HepG2 (cell line): ENCODE data around the gene VPS54. TPM values are rescaled to one million over a fixed set of nuclear protein-coding genes. Genes with fewer than 3 reads are reported as not detected.
A peak's percentile ranks its signal among the peaks of the same experiment; 100 is the strongest.

ENCODE experiments used
- ARNTL ChIP-seq: sonication (generic); formaldehyde crosslinking; IDR thresholded peaks from 2 replicates; pipeline ENCODE4 v1.4.0; 2020; ENCODE audit warnings: mild to moderate bottlenecking, missing genetic modification reagents
- DPF2 ChIP-seq: sonication (generic); formaldehyde crosslinking; IDR thresholded peaks from 2 replicates; pipeline ENCODE4 v1.4.0; 2020; ENCODE audit warnings: mild to moderate bottlenecking, low read depth, missing genetic modification reagents, borderline replicate concordance
- ELF1 ChIP-seq: sonication (generic); formaldehyde crosslinking; IDR thresholded peaks from 2 replicates; pipeline ENCODE4 v1.4.0; 2020; ENCODE audit warnings: missing genetic modification reagents
- ETV5 ChIP-seq: IDR thresholded peaks from 2 replicates; pipeline ENCODE4 v1.6.1; 2018; ENCODE audit warnings: missing biosample characterization, missing genetic modification reagents, inconsistent platforms, borderline replicate concordance
- MXD4 ChIP-seq: IDR thresholded peaks from 2 replicates; pipeline ENCODE4 v1.6.1; 2016; ENCODE audit warnings: mild to moderate bottlenecking, missing biosample characterization, missing genetic modification reagents
- RELA ChIP-seq: sonication (generic); formaldehyde crosslinking; IDR thresholded peaks from 2 replicates; pipeline ENCODE4 v1.4.0; 2020; ENCODE audit warnings: missing genetic modification reagents
- ZFP1 ChIP-seq: IDR thresholded peaks from 2 replicates; pipeline ENCODE4 v1.6.1; 2016
- ZNF230 ChIP-seq: sonication (generic); formaldehyde crosslinking; IDR thresholded peaks from 2 replicates; pipeline ENCODE4 v1.4.0; 2020; ENCODE audit warnings: mild to moderate bottlenecking, missing genetic modification reagents
- ZNF331 ChIP-seq: sonication (generic); formaldehyde crosslinking; IDR thresholded peaks from 2 replicates; pipeline ENCODE4 v1.4.0; 2020; ENCODE audit warnings: missing genetic modification reagents
- ZNF350 ChIP-seq: sonication (generic); formaldehyde crosslinking; IDR thresholded peaks from 2 replicates; pipeline ENCODE4 v1.4.0; 2020; ENCODE audit warnings: mild to moderate bottlenecking, low read depth, missing genetic modification reagents, borderline replicate concordance
- polyA plus RNA-seq, 8 experiments: library from polyadenylated mRNA; depleted of rRNA in 3 of 8; stranded (reverse) in 7 of 8; unstranded in 1 of 8; fragments of >200 nt; fragmentation: Illumina TruSeq in 4 of 8; extraction: Trizol in 4 of 8; gene quantifications; 2 replicates each; pipeline versions ENCODE4 v1.2.1 to v1.2.3, GENCODE V29; 2011 to 2016; ENCODE audit warnings: low read depth in 4 of 8, missing spikeins in 1 of 8, mixed read lengths in 1 of 8; ENCODE audit not compliant: insufficient read depth in 1 of 8
- total RNA-seq, 5 experiments: library from RNA; depleted of rRNA; stranded (reverse); fragments of >200 nt; fragmentation: Illumina TruSeq; extraction: Trizol; gene quantifications; 2 replicates each; pipeline ENCODE4 v1.2.3, GENCODE V29; 2016; ENCODE audit warnings: low read depth in 1 of 5
- TF ChIP-seq, protein P1 (sequence below): sonication (generic); formaldehyde crosslinking; IDR thresholded peaks from 2 replicates; pipeline ENCODE4 v1.4.0; 2020; ENCODE audit warnings: missing genetic modification reagents, mild to moderate bottlenecking, borderline replicate concordance
- TF ChIP-seq, protein P2 (sequence below): sonication (generic); formaldehyde crosslinking; IDR thresholded peaks from 2 replicates; pipeline ENCODE4 v1.5.1; 2020; ENCODE audit warnings: mild to moderate bottlenecking, missing genetic modification reagents, moderate library complexity
- TF ChIP-seq, protein P3 (sequence below): sonication (generic); formaldehyde crosslinking; IDR thresholded peaks from 2 replicates; pipeline ENCODE4 v1.8.0; 2022; ENCODE audit warnings: missing genetic modification reagents, mild to moderate bottlenecking, borderline replicate concordance
- TF ChIP-seq, protein P4 (sequence below): sonication (generic); formaldehyde crosslinking; IDR thresholded peaks from 2 replicates; pipeline ENCODE4 v1.5.0; 2020; ENCODE audit warnings: mild to moderate bottlenecking, missing genetic modification reagents, borderline replicate concordance

The VPS54 gene
- total and polyA plus RNA-seq, 2 of the 13 experiments (the other 11 are each of a cell fraction or from before 2014, with no cell fraction given) = 64.7 to 77.5 TPM

DNA sequence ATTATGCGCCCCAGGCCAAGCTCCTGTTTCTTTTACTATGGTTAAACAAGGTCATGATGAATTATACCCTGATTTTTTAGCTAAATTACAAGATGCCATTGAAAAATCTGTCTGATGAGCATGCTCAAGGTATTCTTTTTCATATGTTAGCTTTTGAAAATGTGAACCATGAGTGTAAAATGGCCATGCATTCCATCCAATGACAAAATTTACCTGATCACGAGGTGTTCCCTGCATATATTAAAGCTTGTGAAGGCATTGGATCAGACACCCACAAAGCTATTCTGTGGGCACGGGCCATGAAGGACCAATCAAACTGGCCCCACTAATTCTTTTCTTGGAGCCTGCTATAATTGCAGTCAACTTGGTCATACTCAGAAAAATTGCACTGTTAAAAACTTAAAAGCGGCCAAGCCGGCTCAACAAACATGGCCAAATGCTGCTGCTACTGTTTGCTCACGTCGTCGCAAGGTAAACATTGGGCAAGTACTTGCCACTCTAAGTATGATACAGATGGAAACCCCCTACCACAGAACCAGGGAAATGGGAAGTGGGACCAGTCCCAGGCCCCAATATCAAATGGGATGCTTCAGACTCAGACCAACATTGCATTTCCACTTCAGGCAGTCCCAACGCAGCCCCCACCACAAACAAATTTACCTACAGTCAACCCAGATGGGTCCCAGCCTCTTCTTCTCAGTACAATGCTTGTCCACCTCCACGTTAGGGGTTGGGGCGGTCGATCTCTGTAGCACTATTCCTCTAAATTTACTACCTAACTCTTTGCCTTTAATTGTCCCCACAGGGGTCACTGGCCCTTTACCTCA is 27.8 kb downstream of the VPS54 start (continued):
- TF ChIP-seq, protein P1, sequence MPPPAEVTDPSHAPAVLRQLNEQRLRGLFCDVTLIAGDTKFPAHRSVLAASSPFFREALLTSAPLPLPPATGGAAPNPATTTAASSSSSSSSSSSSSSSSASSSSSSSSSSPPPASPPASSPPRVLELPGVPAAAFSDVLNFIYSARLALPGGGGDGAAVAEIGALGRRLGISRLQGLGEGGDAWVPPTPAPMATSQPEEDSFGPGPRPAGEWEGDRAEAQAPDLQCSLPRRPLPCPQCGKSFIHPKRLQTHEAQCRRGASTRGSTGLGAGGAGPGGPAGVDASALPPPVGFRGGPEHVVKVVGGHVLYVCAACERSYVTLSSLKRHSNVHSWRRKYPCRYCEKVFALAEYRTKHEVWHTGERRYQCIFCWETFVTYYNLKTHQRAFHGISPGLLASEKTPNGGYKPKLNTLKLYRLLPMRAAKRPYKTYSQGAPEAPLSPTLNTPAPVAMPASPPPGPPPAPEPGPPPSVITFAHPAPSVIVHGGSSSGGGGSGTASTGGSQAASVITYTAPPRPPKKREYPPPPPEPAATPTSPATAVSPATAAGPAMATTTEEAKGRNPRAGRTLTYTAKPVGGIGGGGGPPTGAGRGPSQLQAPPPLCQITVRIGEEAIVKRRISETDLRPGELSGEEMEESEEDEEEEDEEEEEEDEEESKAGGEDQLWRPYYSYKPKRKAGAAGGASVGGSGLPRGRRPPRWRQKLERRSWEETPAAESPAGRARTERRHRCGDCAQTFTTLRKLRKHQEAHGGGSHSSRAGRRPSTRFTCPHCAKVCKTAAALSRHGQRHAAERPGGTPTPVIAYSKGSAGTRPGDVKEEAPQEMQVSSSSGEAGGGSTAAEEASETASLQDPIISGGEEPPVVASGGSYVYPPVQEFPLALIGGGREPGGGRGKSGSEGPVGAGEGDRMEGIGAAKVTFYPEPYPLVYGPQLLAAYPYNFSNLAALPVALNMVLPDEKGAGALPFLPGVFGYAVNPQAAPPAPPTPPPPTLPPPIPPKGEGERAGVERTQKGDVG (CRISPR knock-in tag) = peak; percentile 52
- TF ChIP-seq ETV5 (CRISPR knock-in tag) (peak; percentile 89), RELA (CRISPR knock-in tag) (peak; percentile 95), ZNF350 (CRISPR knock-in tag) (peak; percentile 49; the same call in 1 of the 2 replicates), MXD4 (0 out of 2 replicates have a peak, but pooled peaks have one; percentile 29), DPF2 (CRISPR knock-in tag) (peak; percentile 88), ELF1 (CRISPR knock-in tag) (peak; percentile 56; the same call in 1 of the 2 replicates), ZNF331 (CRISPR knock-in tag) (peak; percentile 89; the same call in 1 of the 2 replicates), ZFP1 (CRISPR knock-in tag) (peak; percentile 78; the same call in 1 of the 2 replicates), ARNTL (CRISPR knock-in tag) (0 out of 2 replicates have a peak, but pooled peaks have one; percentile 59), ZNF230 (CRISPR knock-in tag) (peak; percentile 67; the same call in 1 of the 2 replicates)
- TF ChIP-seq, protein P2, sequence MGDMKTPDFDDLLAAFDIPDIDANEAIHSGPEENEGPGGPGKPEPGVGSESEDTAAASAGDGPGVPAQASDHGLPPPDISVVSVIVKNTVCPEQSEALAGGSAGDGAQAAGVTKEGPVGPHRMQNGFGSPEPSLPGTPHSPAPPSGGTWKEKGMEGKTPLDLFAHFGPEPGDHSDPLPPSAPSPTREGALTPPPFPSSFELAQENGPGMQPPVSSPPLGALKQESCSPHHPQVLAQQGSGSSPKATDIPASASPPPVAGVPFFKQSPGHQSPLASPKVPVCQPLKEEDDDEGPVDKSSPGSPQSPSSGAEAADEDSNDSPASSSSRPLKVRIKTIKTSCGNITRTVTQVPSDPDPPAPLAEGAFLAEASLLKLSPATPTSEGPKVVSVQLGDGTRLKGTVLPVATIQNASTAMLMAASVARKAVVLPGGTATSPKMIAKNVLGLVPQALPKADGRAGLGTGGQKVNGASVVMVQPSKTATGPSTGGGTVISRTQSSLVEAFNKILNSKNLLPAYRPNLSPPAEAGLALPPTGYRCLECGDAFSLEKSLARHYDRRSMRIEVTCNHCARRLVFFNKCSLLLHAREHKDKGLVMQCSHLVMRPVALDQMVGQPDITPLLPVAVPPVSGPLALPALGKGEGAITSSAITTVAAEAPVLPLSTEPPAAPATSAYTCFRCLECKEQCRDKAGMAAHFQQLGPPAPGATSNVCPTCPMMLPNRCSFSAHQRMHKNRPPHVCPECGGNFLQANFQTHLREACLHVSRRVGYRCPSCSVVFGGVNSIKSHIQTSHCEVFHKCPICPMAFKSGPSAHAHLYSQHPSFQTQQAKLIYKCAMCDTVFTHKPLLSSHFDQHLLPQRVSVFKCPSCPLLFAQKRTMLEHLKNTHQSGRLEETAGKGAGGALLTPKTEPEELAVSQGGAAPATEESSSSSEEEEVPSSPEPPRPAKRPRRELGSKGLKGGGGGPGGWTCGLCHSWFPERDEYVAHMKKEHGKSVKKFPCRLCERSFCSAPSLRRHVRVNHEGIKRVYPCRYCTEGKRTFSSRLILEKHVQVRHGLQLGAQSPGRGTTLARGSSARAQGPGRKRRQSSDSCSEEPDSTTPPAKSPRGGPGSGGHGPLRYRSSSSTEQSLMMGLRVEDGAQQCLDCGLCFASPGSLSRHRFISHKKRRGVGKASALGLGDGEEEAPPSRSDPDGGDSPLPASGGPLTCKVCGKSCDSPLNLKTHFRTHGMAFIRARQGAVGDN = peak; percentile 21; the same call in 1 of the 2 replicates
- TF ChIP-seq, protein P3, sequence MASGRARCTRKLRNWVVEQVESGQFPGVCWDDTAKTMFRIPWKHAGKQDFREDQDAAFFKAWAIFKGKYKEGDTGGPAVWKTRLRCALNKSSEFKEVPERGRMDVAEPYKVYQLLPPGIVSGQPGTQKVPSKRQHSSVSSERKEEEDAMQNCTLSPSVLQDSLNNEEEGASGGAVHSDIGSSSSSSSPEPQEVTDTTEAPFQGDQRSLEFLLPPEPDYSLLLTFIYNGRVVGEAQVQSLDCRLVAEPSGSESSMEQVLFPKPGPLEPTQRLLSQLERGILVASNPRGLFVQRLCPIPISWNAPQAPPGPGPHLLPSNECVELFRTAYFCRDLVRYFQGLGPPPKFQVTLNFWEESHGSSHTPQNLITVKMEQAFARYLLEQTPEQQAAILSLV = 0 out of 2 replicates have a peak, but pooled peaks have one; percentile 27
- TF ChIP-seq, protein P4, sequence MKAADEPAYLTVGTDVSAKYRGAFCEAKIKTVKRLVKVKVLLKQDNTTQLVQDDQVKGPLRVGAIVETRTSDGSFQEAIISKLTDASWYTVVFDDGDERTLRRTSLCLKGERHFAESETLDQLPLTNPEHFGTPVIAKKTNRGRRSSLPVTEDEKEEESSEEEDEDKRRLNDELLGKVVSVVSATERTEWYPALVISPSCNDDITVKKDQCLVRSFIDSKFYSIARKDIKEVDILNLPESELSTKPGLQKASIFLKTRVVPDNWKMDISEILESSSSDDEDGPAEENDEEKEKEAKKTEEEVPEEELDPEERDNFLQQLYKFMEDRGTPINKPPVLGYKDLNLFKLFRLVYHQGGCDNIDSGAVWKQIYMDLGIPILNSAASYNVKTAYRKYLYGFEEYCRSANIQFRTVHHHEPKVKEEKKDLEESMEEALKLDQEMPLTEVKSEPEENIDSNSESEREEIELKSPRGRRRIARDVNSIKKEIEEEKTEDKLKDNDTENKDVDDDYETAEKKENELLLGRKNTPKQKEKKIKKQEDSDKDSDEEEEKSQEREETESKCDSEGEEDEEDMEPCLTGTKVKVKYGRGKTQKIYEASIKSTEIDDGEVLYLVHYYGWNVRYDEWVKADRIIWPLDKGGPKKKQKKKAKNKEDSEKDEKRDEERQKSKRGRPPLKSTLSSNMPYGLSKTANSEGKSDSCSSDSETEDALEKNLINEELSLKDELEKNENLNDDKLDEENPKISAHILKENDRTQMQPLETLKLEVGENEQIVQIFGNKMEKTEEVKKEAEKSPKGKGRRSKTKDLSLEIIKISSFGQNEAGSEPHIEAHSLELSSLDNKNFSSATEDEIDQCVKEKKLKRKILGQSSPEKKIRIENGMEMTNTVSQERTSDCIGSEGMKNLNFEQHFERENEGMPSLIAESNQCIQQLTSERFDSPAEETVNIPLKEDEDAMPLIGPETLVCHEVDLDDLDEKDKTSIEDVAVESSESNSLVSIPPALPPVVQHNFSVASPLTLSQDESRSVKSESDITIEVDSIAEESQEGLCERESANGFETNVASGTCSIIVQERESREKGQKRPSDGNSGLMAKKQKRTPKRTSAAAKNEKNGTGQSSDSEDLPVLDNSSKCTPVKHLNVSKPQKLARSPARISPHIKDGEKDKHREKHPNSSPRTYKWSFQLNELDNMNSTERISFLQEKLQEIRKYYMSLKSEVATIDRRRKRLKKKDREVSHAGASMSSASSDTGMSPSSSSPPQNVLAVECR = peak; percentile 60; the same call in 1 of the 2 replicates
